BJ (cell line): Measurements from ENCODE around the gene DTX3. TPM values are rescaled to one million over a fixed set of nuclear protein-coding genes. Genes with fewer than 3 reads are reported as not detected.

Source experiments
- CTCF ChIA-PET: fragments of 350-600 bp; formaldehyde crosslinking; extraction: SDS; loops from one replicate; lab custom pipeline; 2021; ENCODE audit warnings: antibody characterized with exemption, inconsistent platforms; lab: Yijun Ruan, JAX
- POLR2A ChIA-PET: fragments of 300-600 bp; sonication (Branson Sonifier 250); formaldehyde crosslinking; extraction: SDS; loops from one replicate; lab custom pipeline; 2021; ENCODE audit warnings: antibody characterized with exemption; lab: Charles Lee
- DNase-seq: peaks from one replicate; pipeline ENCODE4 v3.0.0-alpha.2; 2011; ENCODE audit warnings: low read depth
- H3K27me3 ChIP-seq: 2 replicates; pipeline ENCODE4 v1.6.0; 2011; ENCODE audit warnings: low read length; ENCODE audit not compliant: control insufficient read depth, insufficient read depth
- H3K36me3 ChIP-seq: 2 replicates; pipeline ENCODE4 v1.5.1; 2011; ENCODE audit warnings: low read length; ENCODE audit not compliant: control insufficient read depth, insufficient read depth
- H3K4me3 ChIP-seq: 2 replicates; pipeline ENCODE4 v1.5.1; 2011; ENCODE audit warnings: low read depth, mild to moderate bottlenecking, control low read depth, low read length
- polyA plus RNA-seq: library from polyadenylated mRNA; depleted of rRNA; stranded (reverse); fragments of >200 nt; gene quantifications from 2 replicates; pipeline ENCODE4 v1.2.3, GENCODE V29; 2011; rRNA removed
- TF ChIP-seq, protein P1 (sequence below): IDR thresholded peaks from 2 replicates; pipeline ENCODE4 v1.5.1; 2011; ENCODE audit warnings: low read depth, mild to moderate bottlenecking, control low read depth, inconsistent platforms, low read length, moderate library complexity; ENCODE audit not compliant: insufficient read depth

The DTX3 gene
- polyA plus RNA-seq, 1 experiment, result 26.0 TPM

DNA sequence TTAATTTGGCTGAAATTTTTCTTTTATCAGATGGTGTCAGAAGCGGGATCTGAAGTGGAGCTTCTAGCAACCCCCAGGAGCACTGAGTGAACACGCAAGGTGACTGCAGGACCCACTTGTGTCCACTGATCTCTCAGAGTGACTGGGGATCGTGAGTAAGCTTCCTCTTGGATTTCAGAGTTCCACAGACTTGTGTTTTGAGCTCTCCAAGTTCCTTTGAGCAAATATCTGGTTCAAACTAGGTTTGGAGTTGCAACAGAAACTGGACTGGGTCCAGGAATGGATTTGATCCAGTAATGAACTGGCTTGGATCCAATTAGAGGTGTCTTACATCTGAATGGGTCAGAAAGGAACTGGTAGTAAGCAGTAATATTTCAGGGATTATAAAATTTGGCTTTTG, 53.1 kb downstream of the DTX3 start:
- Histone ChIP-seq H3K36me3 (no peaks in the 10 kb centered on the region), H3K27me3 (peaks cover 2% of the 10 kb centered on the region; the same call in 1 of the 2 replicates), H3K4me3 (no peak overlapping the region)
- no peak for DNase-seq
- CTCF ChIA-PET, result interaction anchor here (1.3 to 1.6 kb wide), 3 partner anchors 16 to 36 kb away, joined by 4 to 6 read pairs (median 4); partner anchors contain the start of genes B4GALNT1 and OS9
- TF ChIP-seq, protein P1, sequence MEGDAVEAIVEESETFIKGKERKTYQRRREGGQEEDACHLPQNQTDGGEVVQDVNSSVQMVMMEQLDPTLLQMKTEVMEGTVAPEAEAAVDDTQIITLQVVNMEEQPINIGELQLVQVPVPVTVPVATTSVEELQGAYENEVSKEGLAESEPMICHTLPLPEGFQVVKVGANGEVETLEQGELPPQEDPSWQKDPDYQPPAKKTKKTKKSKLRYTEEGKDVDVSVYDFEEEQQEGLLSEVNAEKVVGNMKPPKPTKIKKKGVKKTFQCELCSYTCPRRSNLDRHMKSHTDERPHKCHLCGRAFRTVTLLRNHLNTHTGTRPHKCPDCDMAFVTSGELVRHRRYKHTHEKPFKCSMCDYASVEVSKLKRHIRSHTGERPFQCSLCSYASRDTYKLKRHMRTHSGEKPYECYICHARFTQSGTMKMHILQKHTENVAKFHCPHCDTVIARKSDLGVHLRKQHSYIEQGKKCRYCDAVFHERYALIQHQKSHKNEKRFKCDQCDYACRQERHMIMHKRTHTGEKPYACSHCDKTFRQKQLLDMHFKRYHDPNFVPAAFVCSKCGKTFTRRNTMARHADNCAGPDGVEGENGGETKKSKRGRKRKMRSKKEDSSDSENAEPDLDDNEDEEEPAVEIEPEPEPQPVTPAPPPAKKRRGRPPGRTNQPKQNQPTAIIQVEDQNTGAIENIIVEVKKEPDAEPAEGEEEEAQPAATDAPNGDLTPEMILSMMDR, result no peak
- POLR2A ChIA-PET, result no interaction called here

DNA sequence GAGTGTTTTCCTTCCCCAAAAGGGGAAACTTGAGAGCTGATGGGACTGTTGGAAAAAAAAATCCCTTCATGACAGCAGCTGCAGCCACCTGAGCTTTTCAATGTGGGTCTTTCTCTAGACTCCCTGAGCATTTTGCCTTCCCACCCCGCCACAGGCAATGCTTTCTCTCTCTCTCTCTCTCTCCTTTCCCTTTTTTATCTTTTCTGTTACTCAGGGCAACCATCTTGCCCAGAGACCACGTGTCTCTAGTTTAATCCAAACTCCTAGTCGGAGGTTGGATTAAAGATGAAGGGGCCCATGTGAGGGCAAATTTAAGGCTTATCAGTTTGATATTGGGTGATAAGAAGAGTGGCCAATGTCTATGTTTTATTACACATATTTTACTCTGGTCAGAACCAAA, 54.3 kb downstream of the DTX3 start:
- Histone ChIP-seq H3K36me3 (no peaks in the 10 kb centered on the region), H3K4me3 (no peak overlapping the region), H3K27me3 (peaks cover 2% of the 10 kb centered on the region; the same call in 1 of the 2 replicates)
- TF ChIP-seq, protein P1, result no peak
- POLR2A ChIA-PET, result no interaction called here
- CTCF ChIA-PET, result no interaction called here
- no peak for DNase-seq

Other genes with a start within 250 kb of the DTX3 start
- gene R3HDM2, start 173.8 kb upstream of the DTX3 start, polyA plus RNA-seq, result 12.6 and 27.4 TPM in 2 replicates
- gene INHBC, start 170.0 kb upstream of the DTX3 start, polyA plus RNA-seq, result 0.09 TPM in 1 of 2 replicates, not detected in the other
- 23.1 and 23.9 TPM in 2 replicates for gene INHBE, start 149.5 kb upstream of the DTX3 start, polyA plus RNA-seq
- 5.9 and 9.0 TPM in 2 replicates for gene GLI1, start 145.0 kb upstream of the DTX3 start, polyA plus RNA-seq
- 0.98 and 1.0 TPM in 2 replicates for gene ARHGAP9, start 125.0 kb upstream of the DTX3 start, polyA plus RNA-seq
- gene MARS1, start 116.8 kb upstream of the DTX3 start, polyA plus RNA-seq, result 280 and 378 TPM in 2 replicates
- 65.4 and 78.1 TPM in 2 replicates for gene DDIT3, start 84.3 kb upstream of the DTX3 start, polyA plus RNA-seq
- gene MBD6, start 82.0 kb upstream of the DTX3 start, polyA plus RNA-seq, result 5.6 and 8.3 TPM in 2 replicates
- 133 and 167 TPM in 2 replicates for gene DCTN2, start 57.6 kb upstream of the DTX3 start, polyA plus RNA-seq
- 0.50 and 0.64 TPM in 2 replicates for gene KIF5A, start 54.8 kb upstream of the DTX3 start, polyA plus RNA-seq
- gene PIP4K2C, start 13.6 kb upstream of the DTX3 start, polyA plus RNA-seq, result 24.3 and 30.1 TPM in 2 replicates
- 18.0 and 26.0 TPM in 2 replicates for gene ARHGEF25, start 6.6 kb downstream of the DTX3 start, polyA plus RNA-seq
- gene B4GALNT1, start 28.4 kb downstream of the DTX3 start, polyA plus RNA-seq, result 1.2 and 2.7 TPM in 2 replicates
- gene OS9, start 89.3 kb downstream of the DTX3 start, polyA plus RNA-seq, result 312 and 415 TPM in 2 replicates
- gene AGAP2, start 133.9 kb downstream of the DTX3 start, polyA plus RNA-seq, result 0.04 and 0.05 TPM in 2 replicates
- 25.7 and 40.4 TPM in 2 replicates for gene TSPAN31, start 140.2 kb downstream of the DTX3 start, polyA plus RNA-seq
- 208 and 293 TPM in 2 replicates for gene CDK4, start 147.5 kb downstream of the DTX3 start, polyA plus RNA-seq
- gene MARCHF9, start 150.3 kb downstream of the DTX3 start, polyA plus RNA-seq, result 3.1 and 6.2 TPM in 2 replicates
- 0.76 and 0.91 TPM in 2 replicates for gene CYP27B1, start 162.3 kb downstream of the DTX3 start, polyA plus RNA-seq
- gene METTL1, start 167.3 kb downstream of the DTX3 start, polyA plus RNA-seq, result 31.8 and 42.8 TPM in 2 replicates
- 9.1 and 9.2 TPM in 2 replicates for gene EEF1AKMT3, start 167.8 kb downstream of the DTX3 start, polyA plus RNA-seq
- 14.5 and 15.1 TPM in 2 replicates for gene TSFM, start 178.0 kb downstream of the DTX3 start, polyA plus RNA-seq
- 4.4 and 5.0 TPM in 2 replicates for gene AVIL, start 213.9 kb downstream of the DTX3 start, polyA plus RNA-seq
- gene CTDSP2, start 241.9 kb downstream of the DTX3 start, polyA plus RNA-seq, result 229 and 284 TPM in 2 replicates